ENCODE measurements around the gene CAMK2G.
"Not testable (repeated sequence)": the region's sequence is repeated elsewhere in the genome, so short reads cannot be mapped to it uniquely, and the experiment has no call there.

Gene CAMK2G

DNA sequence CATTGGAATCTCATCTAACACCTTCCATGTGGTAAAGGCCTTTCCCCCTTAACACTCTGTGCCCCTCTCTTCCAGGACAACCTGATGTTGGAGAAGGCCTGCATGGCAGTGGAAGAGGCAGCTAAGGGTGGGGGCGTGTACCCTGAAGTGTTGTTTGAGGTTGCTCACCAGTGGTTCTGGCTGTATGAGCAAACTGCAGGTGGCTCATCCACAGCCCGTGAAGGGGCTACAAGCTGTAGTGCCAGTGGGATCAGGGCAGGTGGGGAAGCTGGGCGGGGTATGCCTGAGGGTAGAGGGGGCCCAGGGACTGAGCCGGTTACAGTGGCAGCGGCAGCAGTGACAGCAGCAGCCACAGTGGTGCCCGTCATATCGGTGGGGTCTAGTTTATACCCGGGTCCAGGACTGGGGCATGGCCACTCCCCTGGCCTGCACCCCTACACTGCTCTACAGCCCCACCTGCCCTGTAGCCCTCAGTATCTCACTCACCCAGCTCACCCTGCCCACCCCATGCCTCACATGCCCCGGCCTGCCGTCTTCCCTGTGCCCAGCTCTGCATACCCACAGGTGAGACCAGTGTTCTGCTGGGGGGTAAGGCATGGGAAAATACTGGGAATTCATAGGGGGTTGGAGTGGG lies 75.3 kb downstream of the CAMK2G start:
- TF ChIP-seq, protein P1, sequence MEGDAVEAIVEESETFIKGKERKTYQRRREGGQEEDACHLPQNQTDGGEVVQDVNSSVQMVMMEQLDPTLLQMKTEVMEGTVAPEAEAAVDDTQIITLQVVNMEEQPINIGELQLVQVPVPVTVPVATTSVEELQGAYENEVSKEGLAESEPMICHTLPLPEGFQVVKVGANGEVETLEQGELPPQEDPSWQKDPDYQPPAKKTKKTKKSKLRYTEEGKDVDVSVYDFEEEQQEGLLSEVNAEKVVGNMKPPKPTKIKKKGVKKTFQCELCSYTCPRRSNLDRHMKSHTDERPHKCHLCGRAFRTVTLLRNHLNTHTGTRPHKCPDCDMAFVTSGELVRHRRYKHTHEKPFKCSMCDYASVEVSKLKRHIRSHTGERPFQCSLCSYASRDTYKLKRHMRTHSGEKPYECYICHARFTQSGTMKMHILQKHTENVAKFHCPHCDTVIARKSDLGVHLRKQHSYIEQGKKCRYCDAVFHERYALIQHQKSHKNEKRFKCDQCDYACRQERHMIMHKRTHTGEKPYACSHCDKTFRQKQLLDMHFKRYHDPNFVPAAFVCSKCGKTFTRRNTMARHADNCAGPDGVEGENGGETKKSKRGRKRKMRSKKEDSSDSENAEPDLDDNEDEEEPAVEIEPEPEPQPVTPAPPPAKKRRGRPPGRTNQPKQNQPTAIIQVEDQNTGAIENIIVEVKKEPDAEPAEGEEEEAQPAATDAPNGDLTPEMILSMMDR (IDR thresholded peaks at IDR 0.05; ENCODE audit: borderline replicate concordance, control extremely low read depth, extremely low read depth, insufficient read depth, missing control alignments) = no peak
- in situ Hi-C loops (cut with MboI; ENCODE audit: low sequenced_read_pairs, unreplicated experiment) = no loop called here
- no peak for DNase-seq (ENCODE audit: low spot score)

DNA sequence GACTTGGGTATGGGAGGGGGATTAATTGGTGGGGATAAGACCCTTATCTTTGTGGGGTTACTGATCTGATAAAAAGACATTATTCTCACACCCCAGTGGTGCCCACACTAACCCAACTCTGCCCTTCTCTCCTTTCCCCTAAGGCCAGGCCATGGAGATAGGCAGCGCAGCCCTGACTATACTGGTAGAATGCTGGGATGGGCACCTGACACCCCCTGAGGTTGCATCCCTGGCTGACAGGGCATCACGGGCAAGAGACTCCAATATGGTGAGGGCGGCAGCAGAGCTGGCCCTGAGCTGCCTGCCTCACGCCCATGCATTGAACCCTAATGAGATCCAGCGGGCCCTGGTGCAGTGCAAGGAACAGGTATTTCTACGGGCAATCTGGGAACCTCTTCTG lies 76.3 kb downstream of the CAMK2G start:
- DNase-seq (ENCODE audit: low spot score) = no peak
- TF ChIP-seq, protein P1 (IDR thresholded peaks at IDR 0.05; ENCODE audit: borderline replicate concordance, control extremely low read depth, extremely low read depth, insufficient read depth, missing control alignments) = no peak
- in situ Hi-C loops (cut with MboI; ENCODE audit: low sequenced_read_pairs, unreplicated experiment) = no loop called here

DNA sequence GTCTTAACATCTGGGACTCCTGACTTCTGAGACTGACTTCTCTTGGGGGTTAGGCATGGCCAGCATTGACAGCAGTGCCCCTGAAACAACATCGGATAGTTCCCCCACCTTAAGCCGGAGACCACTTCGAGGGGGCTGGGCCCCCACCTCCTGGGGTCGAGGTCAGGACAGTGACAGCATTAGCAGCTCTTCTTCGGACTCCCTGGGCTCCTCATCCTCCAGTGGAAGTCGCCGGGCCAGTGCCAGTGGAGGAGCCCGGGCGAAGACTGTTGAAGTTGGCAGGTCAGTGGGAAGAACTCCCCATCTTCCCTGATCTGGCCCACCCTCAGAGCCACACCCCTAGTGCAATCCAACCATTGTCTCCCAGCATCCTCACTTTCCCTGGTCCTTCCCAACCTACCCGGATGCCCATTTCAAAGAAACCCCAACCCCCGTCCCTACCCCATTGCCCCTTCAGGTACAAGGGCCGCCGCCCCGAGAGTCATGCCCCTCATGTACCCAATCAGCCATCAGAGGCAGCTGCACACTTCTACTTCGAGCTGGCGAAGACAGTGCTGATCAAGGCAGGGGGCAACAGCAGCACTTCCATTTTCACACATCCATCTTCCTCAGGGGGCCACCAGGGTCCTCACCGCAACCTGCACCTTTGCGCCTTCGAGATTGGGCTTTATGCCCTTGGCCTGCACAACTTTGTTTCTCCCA lies 76.9 kb downstream of the CAMK2G start:
- TF ChIP-seq, protein P1 (IDR thresholded peaks at IDR 0.05; ENCODE audit: borderline replicate concordance, control extremely low read depth, extremely low read depth, insufficient read depth, missing control alignments) = no peak
- in situ Hi-C loops (cut with MboI; ENCODE audit: low sequenced_read_pairs, unreplicated experiment) = no loop called here
- DNase-seq (ENCODE audit: low spot score) = no peak

DNA sequence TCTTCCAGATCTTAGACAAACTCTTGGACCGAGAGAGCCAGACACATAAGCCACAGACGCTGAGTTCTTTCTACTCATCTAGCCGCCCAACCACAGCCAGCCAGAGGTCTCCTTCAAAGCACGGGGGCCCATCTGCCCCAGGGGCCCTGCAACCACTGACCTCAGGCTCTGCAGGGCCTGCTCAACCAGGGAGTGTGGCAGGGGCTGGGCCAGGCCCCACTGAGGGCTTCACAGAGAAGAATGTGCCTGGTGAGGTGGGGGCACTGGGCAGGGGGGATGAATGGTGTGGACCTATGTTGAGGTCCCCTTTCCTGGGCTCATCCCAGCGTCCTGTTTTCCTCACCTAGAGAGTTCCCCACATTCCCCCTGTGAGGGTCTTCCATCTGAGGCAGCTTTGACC lies 77.6 kb downstream of the CAMK2G start:
- TF ChIP-seq, protein P1 (IDR thresholded peaks at IDR 0.05; ENCODE audit: borderline replicate concordance, control extremely low read depth, extremely low read depth, insufficient read depth, missing control alignments) = no peak
- no peak for DNase-seq (ENCODE audit: low spot score)
- in situ Hi-C loops (cut with MboI; ENCODE audit: low sequenced_read_pairs, unreplicated experiment) = no loop called here

DNA sequence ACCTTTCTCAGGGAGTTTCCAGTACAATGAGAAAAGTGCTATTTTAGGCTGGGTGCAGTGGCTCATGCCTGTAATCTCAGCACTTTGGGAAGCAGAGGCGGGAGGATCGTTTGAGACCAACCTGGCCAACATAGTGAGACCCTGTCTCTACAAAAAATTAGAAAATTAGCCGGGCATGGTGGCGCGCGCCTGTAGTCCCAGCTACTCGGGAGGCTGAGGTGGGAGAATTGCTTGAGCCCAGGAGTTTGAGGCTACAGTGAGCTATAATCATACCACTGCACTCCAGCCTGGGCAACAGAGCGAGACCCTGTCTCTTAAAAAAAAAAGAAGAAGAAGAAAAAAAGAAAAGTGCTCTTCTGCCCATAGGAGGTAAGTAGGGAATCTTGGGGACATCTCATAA lies 78.3 kb downstream of the CAMK2G start:
- DNase-seq (ENCODE audit: low spot score); in situ Hi-C loops (cut with MboI; ENCODE audit: low sequenced_read_pairs, unreplicated experiment): not testable (repeated sequence)

DNA sequence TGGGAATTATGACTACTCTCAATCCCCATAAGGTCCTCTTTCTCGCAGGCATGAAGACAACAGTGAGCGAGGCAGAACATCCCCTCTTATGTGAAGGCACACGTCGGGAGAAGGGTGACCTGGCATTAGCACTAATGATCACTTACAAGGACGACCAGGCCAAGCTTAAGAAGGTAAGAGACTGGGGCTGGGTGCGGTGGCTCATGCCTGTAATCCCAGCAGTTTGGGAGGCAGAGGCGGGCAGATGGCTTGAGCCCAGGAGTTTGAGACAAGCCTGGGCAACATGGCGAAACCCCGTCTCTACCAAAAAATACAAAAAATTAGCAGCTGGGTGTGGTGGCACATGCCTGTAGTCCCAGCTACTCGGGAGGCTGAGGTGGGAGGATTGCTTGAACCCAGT lies 78.9 kb downstream of the CAMK2G start:
- in situ Hi-C loops (cut with MboI; ENCODE audit: low sequenced_read_pairs, unreplicated experiment); DNase-seq (ENCODE audit: low spot score): not testable (repeated sequence)

DNA sequence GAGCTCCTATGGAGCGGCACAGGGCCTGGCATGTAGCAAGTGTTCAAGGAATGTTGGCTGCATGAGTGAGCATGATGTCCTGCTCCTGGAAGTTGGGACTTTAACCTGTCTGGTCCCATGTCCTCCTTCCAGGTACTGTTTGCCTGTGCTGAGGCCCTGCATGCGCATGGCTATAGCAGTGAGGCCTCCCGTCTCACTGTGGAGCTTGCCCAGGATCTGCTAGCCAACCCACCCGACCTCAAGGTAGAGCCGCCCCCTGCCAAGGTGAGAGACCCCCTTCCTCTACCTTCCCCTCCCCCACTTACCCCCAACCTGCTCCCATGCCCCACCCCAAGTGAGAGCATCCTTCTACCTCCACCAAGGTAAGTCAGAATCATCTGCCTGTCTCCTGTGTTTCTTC lies 80.9 kb downstream of the CAMK2G start:
- TF ChIP-seq, protein P1 (IDR thresholded peaks at IDR 0.05; ENCODE audit: borderline replicate concordance, control extremely low read depth, extremely low read depth, insufficient read depth, missing control alignments) = no peak
- in situ Hi-C loops (cut with MboI; ENCODE audit: low sequenced_read_pairs, unreplicated experiment) = no loop called here
- no peak for DNase-seq (ENCODE audit: low spot score)

Measured in GM13976 (cell line).